CD4-positive, alpha-beta T cell treated with Interleukin-2 at 100 ng/mL for 4 hours (primary cell): ENCODE data around the gene LIN28B.
"Not testable (repeated sequence)": the region's sequence is repeated elsewhere in the genome, so short reads cannot be mapped to it uniquely, and the experiment has no call there.

Source experiments
- DNase-seq: peaks from one replicate; pipeline ENCODE4 v3.0.0-alpha.2; 2020; ENCODE audit warnings: low spot score

Gene LIN28B

DNA sequence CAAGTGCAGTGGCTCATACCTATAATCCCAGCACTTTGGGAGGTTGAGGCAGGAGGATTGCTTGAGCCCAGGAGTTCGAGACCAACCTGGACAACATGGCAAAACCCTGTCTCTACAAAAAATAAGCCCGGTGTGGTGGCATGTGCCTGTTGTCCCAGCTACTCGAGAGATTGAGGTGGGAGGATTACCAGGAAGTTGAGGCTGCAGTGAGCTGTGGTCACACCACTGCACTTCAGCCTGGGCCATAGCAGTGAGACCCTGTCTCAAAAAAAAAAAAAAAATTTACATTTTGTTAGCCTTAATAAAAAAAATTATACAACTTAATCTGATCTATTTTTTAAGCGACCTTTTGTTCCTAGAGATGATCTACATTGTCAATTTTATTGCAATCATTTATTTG, 56.6 kb downstream of the LIN28B start:
- DNase-seq: not testable (repeated sequence)

DNA sequence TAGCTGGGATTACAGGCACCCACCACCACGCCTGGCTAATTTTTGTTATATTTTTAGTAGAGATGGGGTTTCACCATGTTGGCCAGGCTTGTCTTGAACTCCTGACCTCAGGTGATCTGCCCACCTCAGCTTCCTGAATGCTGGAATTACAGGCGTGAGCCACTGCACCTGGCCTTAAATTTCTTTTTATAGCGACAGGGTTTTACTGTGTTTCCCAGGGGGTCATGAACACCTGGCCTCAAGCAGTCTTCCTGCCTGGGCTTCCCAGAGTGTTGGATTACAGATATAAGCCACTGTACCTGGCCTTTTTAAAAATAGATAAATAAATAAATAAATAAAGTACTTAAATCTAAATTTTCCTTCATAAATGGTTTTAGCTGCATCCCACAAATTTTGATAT, 57.5 kb downstream of the LIN28B start:
- DNase-seq: no peak

- no peak for DNase-seq
Observed at GRCh38 chr6:105014954-105015353, 58.0 kb downstream of the LIN28B start.

- DNase-seq: no peak
Observed at GRCh38 chr6:105015482-105015881, 58.6 kb downstream of the LIN28B start.

- DNase-seq: no peak
Observed at GRCh38 chr6:105019285-105019684, 62.4 kb downstream of the LIN28B start.

GRCh38 chr6:105021399-105021798, 64.5 kb downstream of the LIN28B start:
- DNase-seq: no peak

- no peak for DNase-seq
Observed at GRCh38 chr6:105022416-105022815, 65.5 kb downstream of the LIN28B start.

GRCh38 chr6:105024803-105025202, 67.9 kb downstream of the LIN28B start:
- no peak for DNase-seq

GRCh38 chr6:105028898-105029297, 72.0 kb downstream of the LIN28B start:
- DNase-seq: no peak

DNA sequence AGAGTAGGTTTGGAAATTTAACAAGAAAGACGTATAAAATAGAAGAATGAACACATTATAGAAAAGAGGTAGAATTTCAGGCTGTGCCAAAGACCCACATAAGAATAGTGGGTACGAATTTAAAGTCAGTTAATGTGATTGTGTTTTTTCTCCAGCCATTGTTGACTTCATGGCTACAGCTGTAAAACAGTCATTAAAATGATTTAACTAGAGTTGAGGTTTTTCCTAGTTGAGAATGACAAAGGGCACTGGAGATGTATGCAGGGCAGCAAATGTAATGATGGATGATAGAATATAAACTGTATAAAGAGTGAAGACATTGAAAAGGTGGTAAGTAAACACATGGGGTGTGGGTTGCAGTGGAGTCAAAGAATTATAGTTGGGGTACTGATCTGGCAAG, 72.7 kb downstream of the LIN28B start:
- DNase-seq: no peak

- no peak for DNase-seq
Observed at GRCh38 chr6:105034470-105034869, 77.6 kb downstream of the LIN28B start.

- DNase-seq: no peak
Observed at GRCh38 chr6:105035299-105035698, 78.4 kb downstream of the LIN28B start.

DNA sequence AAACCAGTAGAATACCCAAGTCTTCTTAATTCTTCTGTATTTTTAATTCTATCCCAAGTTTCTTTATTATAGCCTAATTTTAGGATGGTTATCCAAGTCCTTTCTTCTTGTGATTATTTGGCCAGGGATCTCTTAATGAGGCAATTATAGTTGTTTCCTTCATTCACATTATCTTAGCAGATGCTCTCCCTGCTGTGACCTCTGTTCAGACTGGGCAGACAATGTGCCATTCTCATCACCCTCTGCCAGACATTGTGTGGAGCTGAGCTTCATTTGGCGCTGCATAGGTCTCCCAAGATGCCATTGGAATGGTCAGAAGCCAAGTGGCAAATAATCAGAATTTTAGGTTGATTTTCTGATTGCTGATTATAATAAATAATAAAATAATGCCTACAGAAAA, 79.4 kb downstream of the LIN28B start:
- no peak for DNase-seq

- DNase-seq: no peak
Observed at GRCh38 chr6:105038259-105038658, 81.4 kb downstream of the LIN28B start.

DNA sequence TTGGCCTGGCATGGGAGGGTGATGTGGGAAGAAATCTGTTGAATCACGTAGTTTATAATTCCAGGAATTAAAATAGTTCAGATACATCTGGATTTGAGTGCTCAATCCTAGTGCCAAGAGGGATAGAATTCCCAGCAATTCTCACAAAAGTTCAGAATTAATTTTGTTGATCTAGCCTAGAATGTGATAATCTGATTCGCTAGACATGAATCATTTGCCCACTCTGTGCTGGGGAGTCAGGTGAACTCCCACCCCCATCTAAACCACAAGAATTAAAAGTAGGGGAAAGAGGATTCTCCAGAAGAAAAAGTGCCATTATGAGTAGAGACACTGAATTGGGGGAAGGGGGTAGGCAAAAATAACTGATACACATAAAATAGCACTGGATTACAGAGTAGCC, 85.0 kb downstream of the LIN28B start:
- DNase-seq: no peak

- no peak for DNase-seq
Observed at GRCh38 chr6:105042648-105043047, 85.7 kb downstream of the LIN28B start.

- no peak for DNase-seq
Observed at GRCh38 chr6:105043979-105044378, 87.1 kb downstream of the LIN28B start.

GRCh38 chr6:105045526-105045925, 88.6 kb downstream of the LIN28B start:
- no peak for DNase-seq

- DNase-seq: no peak
Observed at GRCh38 chr6:105051941-105052471, 95.1 kb downstream of the LIN28B start.

GRCh38 chr6:105056646-105057045, 99.7 kb downstream of the LIN28B start:
- no peak for DNase-seq

DNA sequence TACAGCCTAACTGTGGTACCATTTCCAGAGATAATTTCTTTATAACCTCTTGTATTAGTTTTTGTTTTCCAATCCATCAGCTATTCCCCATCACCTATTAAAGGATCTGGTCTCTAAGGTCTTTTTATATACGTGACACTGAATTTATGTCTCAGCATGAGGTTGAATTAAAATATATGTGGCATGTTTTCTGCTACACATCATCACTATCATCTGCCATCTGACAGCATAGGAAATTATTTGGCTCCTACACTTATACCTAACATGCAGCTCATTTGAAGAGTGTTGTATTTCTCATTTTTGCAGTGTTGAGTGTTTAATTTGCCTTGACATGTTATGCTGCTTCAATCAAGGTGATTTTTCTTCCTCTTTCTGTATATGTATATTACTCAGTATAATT, 100.3 kb downstream of the LIN28B start:
- DNase-seq: no peak

- no peak for DNase-seq
Observed at GRCh38 chr6:105058316-105058715, 101.4 kb downstream of the LIN28B start.

DNA sequence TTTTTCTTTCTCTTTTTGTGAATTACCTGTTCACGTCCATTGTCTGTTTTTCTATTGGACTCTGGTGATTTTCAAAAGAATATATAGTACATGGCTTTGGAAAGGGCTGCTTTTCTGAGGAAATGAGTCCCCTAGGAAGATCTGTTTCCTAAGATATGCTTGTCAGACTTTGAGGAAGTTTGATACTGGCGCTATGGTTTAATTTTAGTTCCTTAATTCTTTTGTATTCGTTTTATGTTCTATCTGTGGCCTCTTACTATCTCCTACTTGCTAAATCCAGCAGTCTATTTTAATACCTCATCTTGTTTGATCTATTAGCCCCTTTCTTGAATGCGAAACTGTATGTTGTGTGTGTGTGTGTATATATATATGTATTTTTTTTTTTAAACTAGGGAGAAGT, 101.9 kb downstream of the LIN28B start:
- DNase-seq: no peak

GRCh38 chr6:105066233-105066632, 109.3 kb downstream of the LIN28B start:
- no peak for DNase-seq

- DNase-seq: no peak
Observed at GRCh38 chr6:105066836-105067235, 109.9 kb downstream of the LIN28B start.
